Esophagus squamous epithelium (tissue), 4 donors: Measurements from ENCODE around the gene COPS6.
A peak's percentile ranks its signal among the peaks of the same experiment; 100 is the strongest.

Experiments
- CTCF ChIP-seq, 6 experiments: fragments of 450-650 bp in 4 of 6; fragments of 200-600 bp in 2 of 6; sonication (generic) in 2 of 6; IDR thresholded peaks; one replicate each; pipeline ENCODE4 v1.5.1; 2016 to 2019; ENCODE audit warnings: antibody characterized with exemption in 6 of 6, mild to moderate bottlenecking in 4 of 6, moderate library complexity in 4 of 6
- POLR2A ChIP-seq, 4 donors: fragments of 450-650 bp; IDR thresholded peaks; one replicate each; pipeline ENCODE4 v1.6.1; 2017; ENCODE audit warnings: antibody characterized with exemption in 4 of 4, mild to moderate bottlenecking in 4 of 4, moderate library complexity in 3 of 4

GRCh38 chr7:100081535-100082102 lies 7.2 kb upstream of the COPS6 start, which contains the start of gene ZNF3:
- TF ChIP-seq CTCF (IDR thresholded peaks at IDR 0.05), result peak; percentile 95 to 98 (median 96)
- peak in 3 of 4 donors; percentile 6 to 61 (median 61) for TF ChIP-seq POLR2A (IDR thresholded peaks at IDR 0.05)
